Glutamatergic neuron (in vitro differentiated cells): Measurements from ENCODE around the gene RAB7B. TPM values are rescaled to one million over a fixed set of nuclear protein-coding genes. Genes with fewer than 3 reads are reported as not detected.

ENCODE experiments used
- DNase-seq: peaks from one replicate; pipeline ENCODE4 v3.0.0; 2022
- H3K27ac Mint-ChIP-seq: one replicate; pipeline ENCODE4 v1.8.0; 2020; ENCODE audit warnings: mild to moderate bottlenecking, mixed read lengths, inconsistent platforms; ENCODE audit not compliant: unreplicated experiment
- H3K27me3 Mint-ChIP-seq: one replicate; pipeline ENCODE4 v1.8.0; 2020; ENCODE audit warnings: mild to moderate bottlenecking, moderate library complexity, mixed read lengths, inconsistent platforms; ENCODE audit not compliant: unreplicated experiment
- H3K36me3 Mint-ChIP-seq: one replicate; pipeline ENCODE4 v1.8.0; 2020; ENCODE audit warnings: mild to moderate bottlenecking, mixed read lengths, inconsistent platforms; ENCODE audit not compliant: unreplicated experiment
- H3K4me1 Mint-ChIP-seq: one replicate; pipeline ENCODE4 v1.8.0; 2020; ENCODE audit warnings: mild to moderate bottlenecking, low read depth, mixed read lengths, inconsistent platforms; ENCODE audit not compliant: unreplicated experiment
- H3K4me3 Mint-ChIP-seq: one replicate; pipeline ENCODE4 v1.8.0; 2020; ENCODE audit warnings: mild to moderate bottlenecking, mixed read lengths, inconsistent platforms; ENCODE audit not compliant: unreplicated experiment
- H3K9me3 Mint-ChIP-seq: one replicate; pipeline ENCODE4 v1.8.0; 2020; ENCODE audit warnings: mild to moderate bottlenecking, moderate library complexity, mixed read lengths, inconsistent platforms; ENCODE audit not compliant: unreplicated experiment
- CTCF ChIP-seq: fragments of 200-600 bp; sonication (generic); IDR thresholded peaks from one replicate; pipeline ENCODE4 v1.5.0; 2021; ENCODE audit not compliant: partially characterized antibody, unreplicated experiment
- total RNA-seq: library from RNA; stranded (reverse); fragmentation: NEBNext Ultra II Directional; extraction: Animal tissue kit (Norgen Biotek cat#: 25700); gene quantifications from one replicate; pipeline ENCODE4 v1.2.1, GENCODE V29; 2021; ENCODE audit not compliant: unreplicated experiment

Gene RAB7B
- total RNA-seq, 1 donor from 2014 or later = not detected

GRCh38 chr1:205936846-205937586, 66.2 kb downstream of the RAB7B start:
- Mint-ChIP-seq H3K27ac (no peak overlapping the region), H3K4me1 (peaks cover 6% of the 10 kb centered on the region), H3K27me3 (peaks cover under 1% of the 10 kb centered on the region), H3K9me3 (peaks cover 2% of the 10 kb centered on the region), H3K36me3 (no peaks in the 10 kb centered on the region), H3K4me3 (no peak overlapping the region)
- no peak for TF ChIP-seq CTCF
- no peak for DNase-seq

- H3K4me3 Mint-ChIP-seq = no peak overlapping the region
- H3K36me3 Mint-ChIP-seq = no peaks in the 10 kb centered on the region
- TF ChIP-seq CTCF = no peak
- H3K27ac Mint-ChIP-seq = no peak overlapping the region
- H3K27me3 Mint-ChIP-seq = no peaks in the 10 kb centered on the region
- no peak for DNase-seq
- peaks cover 6% of the 10 kb centered on the region for H3K4me1 Mint-ChIP-seq
- H3K9me3 Mint-ChIP-seq = peaks cover 3% of the 10 kb centered on the region
These were observed 66.9 kb downstream of the RAB7B start for GRCh38 chr1:205936311-205936710.

- TF ChIP-seq CTCF = no peak
- H3K4me3 Mint-ChIP-seq = no peak overlapping the region
- DNase-seq = no peak
- H3K27ac Mint-ChIP-seq = no peak overlapping the region
- H3K9me3 Mint-ChIP-seq = peaks cover 3% of the 10 kb centered on the region
- peaks cover 6% of the 10 kb centered on the region for H3K4me1 Mint-ChIP-seq
- H3K36me3 Mint-ChIP-seq = no peaks in the 10 kb centered on the region
- no peaks in the 10 kb centered on the region for H3K27me3 Mint-ChIP-seq
These were observed 67.3 kb downstream of the RAB7B start for GRCh38 chr1:205935869-205936268.

GRCh38 chr1:205934788-205935187, 68.4 kb downstream of the RAB7B start:
- no peaks in the 10 kb centered on the region for H3K36me3 Mint-ChIP-seq
- H3K9me3 Mint-ChIP-seq = peaks cover 3% of the 10 kb centered on the region
- no peak overlapping the region for H3K27ac Mint-ChIP-seq
- peaks cover 4% of the 10 kb centered on the region for H3K27me3 Mint-ChIP-seq
- TF ChIP-seq CTCF = no peak
- no peak for DNase-seq
- H3K4me3 Mint-ChIP-seq = no peak overlapping the region
- peaks cover 6% of the 10 kb centered on the region for H3K4me1 Mint-ChIP-seq
